Dedifferentiated amniotic fluid mesenchymal stem cell (primary cell): ENCODE measurements around the gene NOC3L.

Source experiments
- DNase-seq: peaks from one replicate; pipeline ENCODE4 v3.0.0-alpha.2; 2016; ENCODE audit errors: extremely low spot score

Gene NOC3L

DNA sequence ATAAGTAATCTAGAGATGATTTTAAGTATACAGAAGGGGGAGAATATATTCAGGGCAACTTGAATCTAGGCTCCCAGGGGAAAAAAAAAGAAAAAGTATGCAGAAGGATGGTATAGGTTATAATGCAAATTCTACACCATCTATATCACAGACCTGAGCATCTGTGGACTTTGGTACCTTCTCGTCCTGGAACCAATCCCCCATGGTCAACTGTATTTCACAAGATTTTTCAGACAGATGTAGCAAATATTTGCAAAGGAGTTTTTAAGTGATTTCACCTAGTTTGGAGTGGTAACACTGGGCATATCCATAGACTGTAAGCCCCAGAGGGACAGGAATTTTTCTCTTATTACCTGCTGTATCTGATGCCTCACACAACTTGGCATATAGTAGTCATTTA is 58.8 kb downstream of the NOC3L start:
- DNase-seq = no peak

DNA sequence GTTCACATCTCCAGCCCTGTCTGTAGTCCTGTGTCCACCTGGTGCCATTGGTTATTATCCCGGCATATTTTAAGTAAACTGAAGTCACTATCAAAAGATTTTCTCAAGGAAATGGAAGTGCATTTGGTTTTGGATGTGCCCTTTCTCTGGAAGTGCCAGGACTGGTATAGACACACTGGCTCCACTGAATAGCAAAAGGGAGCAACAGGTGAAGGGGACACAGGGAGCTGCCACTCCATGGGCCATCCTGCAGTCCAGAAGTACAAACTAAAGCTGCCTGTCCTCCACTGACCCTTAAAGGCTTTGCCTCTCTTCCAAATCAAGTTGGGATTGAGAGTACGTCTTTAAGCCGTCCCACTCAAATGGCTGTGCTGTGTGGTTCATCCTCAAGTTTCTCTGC is 62.7 kb downstream of the NOC3L start:
- DNase-seq = no peak

GRCh38 chr10:94299417-94299816 is 63.3 kb downstream of the NOC3L start:
- DNase-seq = peak; percentile 26

GRCh38 chr10:94294168-94294567 is 68.6 kb downstream of the NOC3L start:
- DNase-seq = no peak

- no peak for DNase-seq
These were observed 69.4 kb downstream of the NOC3L start for GRCh38 chr10:94293354-94293753.

DNA sequence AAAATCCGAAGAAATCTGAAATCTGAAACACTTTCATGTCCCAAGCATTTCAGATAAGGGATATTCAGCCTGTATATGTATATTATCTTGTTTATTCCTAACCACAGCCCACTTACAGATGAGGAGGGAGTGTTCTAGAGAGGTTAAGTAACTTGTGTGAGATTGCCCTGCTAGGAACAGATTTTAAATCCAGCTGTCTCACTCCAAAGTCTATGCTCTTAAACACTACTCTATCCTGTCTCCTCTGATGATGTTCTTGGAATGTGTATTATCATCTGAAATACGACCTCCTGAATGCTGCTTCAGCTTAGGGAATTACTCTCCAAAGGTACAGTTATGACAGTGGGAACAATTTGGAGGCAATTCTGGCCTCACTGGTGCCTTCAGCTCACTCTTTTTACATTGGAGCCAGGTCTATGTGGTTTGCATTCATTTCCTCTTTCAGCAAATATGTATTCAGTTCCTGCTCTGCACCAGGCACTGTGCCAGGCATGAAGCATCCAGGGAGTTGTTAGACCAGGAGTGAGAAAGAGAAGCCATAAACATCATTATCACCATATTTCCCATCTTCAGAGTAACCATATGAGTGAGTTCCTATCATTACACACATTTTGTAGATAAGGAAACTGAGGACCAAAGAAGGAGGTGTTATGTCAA is 70.2 kb downstream of the NOC3L start:
- DNase-seq = no peak

GRCh38 chr10:94288361-94289101 is 74.2 kb downstream of the NOC3L start:
- DNase-seq = no peak

- no peak for DNase-seq
These were observed 75.4 kb downstream of the NOC3L start for GRCh38 chr10:94287336-94287735.

- DNase-seq = no peak
These were observed 75.8 kb downstream of the NOC3L start for GRCh38 chr10:94286901-94287300.

- DNase-seq = no peak
These were observed 77.5 kb downstream of the NOC3L start for GRCh38 chr10:94285271-94285670.
